ENCODE results near the gene TXNDC9.
"Not testable (repeated sequence)": the region's sequence is repeated elsewhere in the genome, so short reads cannot be mapped to it uniquely, and the experiment has no call there.

The TXNDC9 gene, protein sequence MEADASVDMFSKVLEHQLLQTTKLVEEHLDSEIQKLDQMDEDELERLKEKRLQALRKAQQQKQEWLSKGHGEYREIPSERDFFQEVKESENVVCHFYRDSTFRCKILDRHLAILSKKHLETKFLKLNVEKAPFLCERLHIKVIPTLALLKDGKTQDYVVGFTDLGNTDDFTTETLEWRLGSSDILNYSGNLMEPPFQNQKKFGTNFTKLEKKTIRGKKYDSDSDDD

GRCh38 chr2:99335911-99336803, at the start of gene TXNDC9:
TSS of gene TXNDC9 (minus strand) at chr2:99336333. CDS start at chr2:99333210, 3,123 bp downstream.
- DNase-seq (peak; percentile 98 to 99), ATAC-seq (peak; percentile 86)
- Mint-ChIP-seq H3K4me3 (no peak within 1 kb of the TSS), H3K4me1 (peaks cover 34% of the 10 kb centered on the region), H3K27me3 (no peaks in the 10 kb centered on the region), H3K9me3 (no peaks in the 10 kb centered on the region), H3K27ac (no peak within 1 kb of the TSS)

DNA sequence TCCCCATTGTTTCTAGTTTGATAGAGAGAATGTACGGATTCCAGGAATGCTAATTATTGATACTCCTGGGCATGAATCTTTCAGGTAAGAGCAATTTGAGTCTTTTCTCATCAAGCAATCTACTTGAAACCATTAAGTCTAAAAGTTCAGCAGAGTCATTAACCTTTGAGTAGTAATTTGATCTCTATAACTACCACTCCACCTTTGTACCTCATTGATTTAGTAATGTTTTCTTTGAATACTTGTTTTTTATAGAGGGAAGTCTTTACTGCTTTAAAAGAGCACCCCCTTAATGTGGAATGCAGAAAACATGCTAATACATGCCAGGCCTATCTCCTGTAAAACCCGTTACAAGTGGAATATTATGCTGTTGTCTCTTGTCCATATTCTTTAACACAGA, 46.0 kb upstream of the TXNDC9 start:
- H3K9me3 Mint-ChIP-seq, result no peaks in the 10 kb centered on the region
- no peak overlapping the region for H3K27ac Mint-ChIP-seq
- H3K27me3 Mint-ChIP-seq, result no peaks in the 10 kb centered on the region
- peaks cover 15% of the 10 kb centered on the region for H3K4me1 Mint-ChIP-seq
- no peak overlapping the region for H3K4me3 Mint-ChIP-seq
- no peak for ATAC-seq
- DNase-seq, result no peak

GRCh38 chr2:99380376-99381010, 44.4 kb upstream of the TXNDC9 start:
- H3K9me3 Mint-ChIP-seq, result no peaks in the 10 kb centered on the region
- H3K27ac Mint-ChIP-seq, result peak overlapping the region in 1 of 2 donors; percentile 43
- DNase-seq (no peak), ATAC-seq (peak; percentile 69)
- peaks cover 15% of the 10 kb centered on the region for H3K4me1 Mint-ChIP-seq
- no peak overlapping the region for H3K4me3 Mint-ChIP-seq
- no peaks in the 10 kb centered on the region for H3K27me3 Mint-ChIP-seq

DNA sequence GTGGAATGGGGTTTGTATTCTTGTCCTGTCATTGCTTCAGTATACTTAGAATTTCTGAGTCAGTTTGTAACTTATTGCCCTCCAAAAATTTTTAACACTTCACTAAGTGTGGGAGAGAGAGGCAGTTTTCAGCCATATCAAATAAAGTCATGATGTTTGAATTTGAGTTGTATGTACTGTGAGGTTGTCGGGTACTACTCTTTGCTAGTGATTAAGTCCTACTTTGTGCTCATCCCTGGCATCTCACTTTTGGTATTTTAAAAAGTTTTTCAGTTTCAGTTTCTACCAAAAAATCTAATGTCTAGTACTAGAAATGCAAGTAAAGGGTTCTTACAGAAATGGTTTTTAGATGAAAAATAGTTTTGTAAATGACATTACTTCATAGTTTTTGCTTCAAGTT, 41.7 kb upstream of the TXNDC9 start:
- H3K4me3 Mint-ChIP-seq, result no peak overlapping the region
- DNase-seq (no peak), ATAC-seq (peak; percentile 94)
- H3K27me3 Mint-ChIP-seq, result no peaks in the 10 kb centered on the region
- H3K4me1 Mint-ChIP-seq, result peaks cover 15% of the 10 kb centered on the region
- no peak overlapping the region for H3K27ac Mint-ChIP-seq
- H3K9me3 Mint-ChIP-seq, result peaks cover 0 to 5% of the 10 kb centered on the region in 2 donors

DNA sequence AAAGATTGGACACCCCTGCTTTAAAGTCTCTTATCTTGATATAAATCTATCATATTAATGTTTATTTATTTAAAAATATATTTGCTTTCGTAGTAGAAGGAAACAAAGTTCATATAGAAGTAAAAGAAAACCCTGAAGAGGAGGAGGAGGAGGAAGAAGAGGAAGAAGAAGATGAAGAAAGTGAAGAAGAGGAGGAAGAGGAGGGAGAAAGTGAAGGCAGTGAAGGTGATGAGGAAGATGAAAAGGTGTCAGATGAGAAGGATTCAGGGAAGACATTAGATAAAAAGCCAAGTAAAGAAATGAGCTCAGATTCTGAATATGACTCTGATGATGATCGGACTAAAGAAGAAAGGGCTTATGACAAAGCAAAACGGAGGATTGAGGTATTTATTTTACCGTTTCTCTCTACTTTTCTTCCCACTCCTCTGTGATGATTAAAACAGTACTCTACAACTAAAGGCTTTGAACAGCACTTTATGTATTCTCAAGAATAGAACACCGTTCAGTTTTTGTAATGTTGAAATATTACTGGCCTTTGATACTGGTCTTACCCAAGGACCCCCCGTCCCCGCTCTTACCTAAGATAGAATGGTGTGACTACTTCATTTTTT, 40.2 kb upstream of the TXNDC9 start:
- no peaks in the 10 kb centered on the region for H3K27me3 Mint-ChIP-seq
- no peak for DNase-seq
- no peak overlapping the region for H3K4me3 Mint-ChIP-seq
- peaks cover 0 to 9% of the 10 kb centered on the region in 2 donors for H3K9me3 Mint-ChIP-seq
- ATAC-seq, result no peak
- H3K27ac Mint-ChIP-seq, result peak overlapping the region in 1 of 2 donors; percentile 3
- H3K4me1 Mint-ChIP-seq, result peaks cover 15% of the 10 kb centered on the region

- no peak overlapping the region for H3K27ac Mint-ChIP-seq
- H3K27me3 Mint-ChIP-seq, result no peaks in the 10 kb centered on the region
- no peak overlapping the region for H3K4me3 Mint-ChIP-seq
- H3K9me3 Mint-ChIP-seq, result peaks cover 0 to 9% of the 10 kb centered on the region in 2 donors
- no peak for DNase-seq
- H3K4me1 Mint-ChIP-seq, result peaks cover 8% of the 10 kb centered on the region
- ATAC-seq, result no peak
These were observed 38.6 kb upstream of the TXNDC9 start for GRCh38 chr2:99374747-99375146.

DNA sequence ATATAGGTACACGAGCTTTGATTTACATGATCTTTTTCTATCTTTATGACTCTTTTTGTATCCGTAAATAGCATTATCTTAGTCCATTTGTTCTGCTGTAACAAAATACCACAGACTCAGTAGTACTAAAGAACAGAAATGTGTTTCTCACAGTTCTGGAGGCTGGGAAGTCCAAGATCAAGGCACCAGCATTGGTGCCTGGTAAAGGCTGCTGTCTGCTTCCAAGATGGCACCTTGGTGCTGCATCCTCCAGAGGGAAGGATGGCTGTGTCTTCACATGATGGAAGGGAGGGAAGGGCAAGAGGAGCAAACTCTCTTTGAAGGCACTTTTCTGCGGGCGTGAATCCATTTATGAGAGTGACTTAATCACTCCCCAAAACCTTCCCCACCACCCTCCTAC, 37.0 kb upstream of the TXNDC9 start:
- Mint-ChIP-seq H3K27me3 (no peaks in the 10 kb centered on the region), H3K4me3 (no peak overlapping the region), H3K27ac (no peak overlapping the region), H3K9me3 (peaks cover 0 to 9% of the 10 kb centered on the region in 2 donors), H3K4me1 (peaks cover 8% of the 10 kb centered on the region)
- ATAC-seq (no peak), DNase-seq (no peak)

DNA sequence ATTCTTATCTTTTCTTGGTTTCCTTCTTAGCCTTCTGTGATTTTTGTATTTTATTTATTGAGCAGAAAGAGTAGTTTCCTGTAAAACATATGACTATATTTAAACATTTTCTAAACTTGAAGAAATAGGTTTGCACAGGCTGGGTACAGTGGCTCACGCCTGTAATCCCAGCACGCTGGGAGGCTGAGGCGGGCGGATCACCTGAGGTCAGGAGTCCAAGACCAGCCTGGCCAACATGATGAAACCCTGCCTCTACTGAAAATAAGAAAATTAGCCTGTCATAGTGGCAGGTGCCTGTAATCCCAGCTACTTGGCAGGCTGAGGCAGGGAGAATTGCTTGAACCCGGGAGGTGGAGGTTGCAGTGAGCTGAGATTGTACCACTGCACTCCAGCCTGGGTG, 32.7 kb upstream of the TXNDC9 start:
- DNase-seq, H3K27ac Mint-ChIP-seq, H3K9me3 Mint-ChIP-seq, H3K27me3 Mint-ChIP-seq, ATAC-seq, H3K4me1 Mint-ChIP-seq, H3K4me3 Mint-ChIP-seq: not testable (repeated sequence)

- DNase-seq (no peak), ATAC-seq (no peak)
These were observed 29.5 kb upstream of the TXNDC9 start for GRCh38 chr2:99365661-99366060.

DNA sequence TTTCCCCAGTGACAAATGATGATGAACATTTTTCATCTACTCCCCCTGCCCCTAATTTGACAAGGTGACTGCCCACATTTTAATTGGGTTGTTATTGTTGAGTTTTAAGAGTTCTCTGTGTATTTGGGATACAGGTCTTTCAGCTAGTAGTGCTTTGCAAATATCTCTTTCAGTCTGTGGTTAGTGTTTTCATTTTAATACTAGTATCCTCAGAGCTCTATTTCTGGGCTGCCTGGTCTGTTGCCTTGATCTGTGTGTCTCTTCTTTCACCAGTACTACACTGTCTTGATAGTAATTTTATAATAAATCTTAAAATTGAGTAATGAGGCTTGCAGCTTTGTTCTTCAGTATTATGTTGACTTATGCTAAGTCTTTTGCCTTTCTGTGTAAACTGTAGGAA, 20.7 kb upstream of the TXNDC9 start:
- DNase-seq (no peak), ATAC-seq (no peak)
- Mint-ChIP-seq H3K4me1 (peaks cover 54% of the 10 kb centered on the region), H3K27me3 (no peaks in the 10 kb centered on the region), H3K9me3 (no peaks in the 10 kb centered on the region), H3K27ac (peak overlapping the region in 1 of 2 donors; percentile 6), H3K4me3 (no peak overlapping the region)

More at GRCh38 chr2:99365661-99366060, 29.5 kb upstream of the TXNDC9 start:
- Mint-ChIP-seq H3K9me3 (no peaks in the 10 kb centered on the region), H3K27ac (no peak overlapping the region), H3K4me3 (no peak overlapping the region), H3K27me3 (no peaks in the 10 kb centered on the region), H3K4me1 (peaks cover 8% of the 10 kb centered on the region)

DNA sequence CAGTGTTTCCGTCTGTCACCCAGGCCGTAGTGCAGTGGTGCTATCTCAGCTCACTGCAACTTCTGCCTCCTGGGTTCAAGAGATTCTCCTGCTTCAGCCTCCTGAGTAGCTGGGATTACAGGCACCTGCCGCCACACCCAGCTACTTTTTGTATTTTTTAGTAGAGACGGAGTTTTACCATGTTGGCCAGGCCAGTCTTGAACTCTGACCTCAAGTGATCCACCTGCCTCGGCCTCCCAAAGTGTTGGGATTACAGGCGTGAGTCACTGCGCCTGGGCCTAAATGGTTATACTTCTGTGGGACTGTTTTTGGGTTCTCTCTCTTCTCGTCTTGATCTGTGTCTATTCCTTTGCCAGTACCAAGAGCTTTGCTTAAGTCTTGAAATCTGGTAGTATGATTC, 18.7 kb upstream of the TXNDC9 start:
- H3K4me3 Mint-ChIP-seq, H3K27me3 Mint-ChIP-seq, ATAC-seq, DNase-seq, H3K9me3 Mint-ChIP-seq: not testable (repeated sequence)
- H3K27ac Mint-ChIP-seq, result peak overlapping the region in 1 of 2 donors; percentile 71
- H3K4me1 Mint-ChIP-seq, result peaks cover 59% of the 10 kb centered on the region

DNA sequence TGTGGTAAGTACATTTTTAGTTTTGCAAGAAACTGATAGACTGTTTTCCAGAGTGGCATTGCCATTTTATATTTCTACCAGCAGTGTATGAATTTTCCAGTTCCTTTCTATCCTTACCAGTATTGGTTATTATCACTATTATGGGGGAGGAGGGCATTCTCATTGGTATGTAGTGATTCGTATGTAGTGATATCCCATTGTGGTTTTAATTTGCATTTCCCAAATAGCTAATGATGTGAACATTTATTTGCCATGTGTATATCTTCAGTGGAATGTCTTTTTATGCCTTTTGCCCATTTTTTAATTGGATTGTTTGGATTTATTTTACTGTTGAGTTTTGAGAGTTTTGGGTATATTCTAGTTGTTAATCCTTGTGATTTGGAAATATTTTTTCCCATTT, 17.9 kb upstream of the TXNDC9 start:
- H3K4me3 Mint-ChIP-seq, result no peak overlapping the region
- ATAC-seq (no peak), DNase-seq (no peak)
- no peaks in the 10 kb centered on the region for H3K27me3 Mint-ChIP-seq
- H3K9me3 Mint-ChIP-seq, result no peaks in the 10 kb centered on the region
- no peak overlapping the region for H3K27ac Mint-ChIP-seq
- H3K4me1 Mint-ChIP-seq, result peaks cover 67% of the 10 kb centered on the region

- Mint-ChIP-seq H3K9me3 (no peaks in the 10 kb centered on the region), H3K27ac (no peak overlapping the region)
- DNase-seq, result no peak
These were observed 14.1 kb upstream of the TXNDC9 start for GRCh38 chr2:99350194-99350593.

DNA sequence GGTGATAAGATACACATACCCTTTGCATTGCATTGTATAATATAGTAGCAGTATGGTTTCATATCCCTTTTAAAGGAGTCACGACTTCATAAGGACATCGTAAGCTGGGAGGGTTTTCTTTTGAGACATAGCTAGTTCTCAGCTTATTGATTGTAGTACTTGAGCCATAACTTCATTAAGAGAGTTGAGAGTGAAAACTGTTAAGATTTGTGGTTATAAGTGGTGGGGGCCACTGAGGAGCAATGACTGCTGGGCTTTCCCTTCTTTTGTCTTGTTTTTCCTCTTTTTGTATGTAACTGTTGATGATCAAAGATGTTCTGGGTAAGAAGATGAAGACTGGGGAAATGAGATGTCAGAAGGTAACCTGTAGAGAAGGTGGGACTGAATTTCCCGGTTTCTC, 12.0 kb upstream of the TXNDC9 start:
- Mint-ChIP-seq H3K4me3 (peak overlapping the region; percentile 43 to 66), H3K27me3 (no peaks in the 10 kb centered on the region)

More at GRCh38 chr2:99350194-99350593, 14.1 kb upstream of the TXNDC9 start:
- H3K4me1 Mint-ChIP-seq, result peaks cover 78% of the 10 kb centered on the region
- no peaks in the 10 kb centered on the region for H3K27me3 Mint-ChIP-seq
- H3K4me3 Mint-ChIP-seq, result no peak overlapping the region
- ATAC-seq, result no peak

GRCh38 chr2:99346218-99346617, 10.1 kb upstream of the TXNDC9 start:
- no peak overlapping the region for H3K27ac Mint-ChIP-seq
- no peak for DNase-seq
- H3K4me1 Mint-ChIP-seq, result peaks cover 76% of the 10 kb centered on the region
- no peaks in the 10 kb centered on the region for H3K27me3 Mint-ChIP-seq
- H3K9me3 Mint-ChIP-seq, result no peaks in the 10 kb centered on the region
- H3K4me3 Mint-ChIP-seq, result no peak overlapping the region
- ATAC-seq, result no peak

More for the DNA sequence above, 12.0 kb upstream of the TXNDC9 start:
- H3K9me3 Mint-ChIP-seq, result no peaks in the 10 kb centered on the region
- peaks cover 73% of the 10 kb centered on the region for H3K4me1 Mint-ChIP-seq
- H3K27ac Mint-ChIP-seq, result peak overlapping the region; percentile 47 to 60
- ATAC-seq (peak; percentile 95), DNase-seq (no peak)
